Mammary microvascular endothelial cell (primary cell): ENCODE results near the gene NEU4. TPM values are rescaled to one million over a fixed set of nuclear protein-coding genes. Genes with fewer than 3 reads are reported as not detected.

Experiments used
- total RNA-seq: library from RNA; depleted of rRNA; stranded (reverse); fragments of >200 nt; gene quantifications from 2 replicates; pipeline ENCODE4 v1.2.3, GENCODE V29; 2015

NEU4 gene, protein sequence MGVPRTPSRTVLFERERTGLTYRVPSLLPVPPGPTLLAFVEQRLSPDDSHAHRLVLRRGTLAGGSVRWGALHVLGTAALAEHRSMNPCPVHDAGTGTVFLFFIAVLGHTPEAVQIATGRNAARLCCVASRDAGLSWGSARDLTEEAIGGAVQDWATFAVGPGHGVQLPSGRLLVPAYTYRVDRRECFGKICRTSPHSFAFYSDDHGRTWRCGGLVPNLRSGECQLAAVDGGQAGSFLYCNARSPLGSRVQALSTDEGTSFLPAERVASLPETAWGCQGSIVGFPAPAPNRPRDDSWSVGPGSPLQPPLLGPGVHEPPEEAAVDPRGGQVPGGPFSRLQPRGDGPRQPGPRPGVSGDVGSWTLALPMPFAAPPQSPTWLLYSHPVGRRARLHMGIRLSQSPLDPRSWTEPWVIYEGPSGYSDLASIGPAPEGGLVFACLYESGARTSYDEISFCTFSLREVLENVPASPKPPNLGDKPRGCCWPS
- not detected in 2 replicates for total RNA-seq

GRCh38 chr2:241808721-241809382 is at the start of gene NEU4:
Gene NEU4, plus strand, starts transcription at chr2:241809193. Its CDS starts 5,292 bp downstream, at chr2:241814485.

GRCh38 chr2:241776336-241777169 is 32.4 kb upstream of the NEU4 start, which contains the start of gene GAL3ST2:
Gene GAL3ST2, plus strand, starts transcription at chr2:241776822. Its CDS starts 134 bp downstream, at chr2:241776956.

DNA sequence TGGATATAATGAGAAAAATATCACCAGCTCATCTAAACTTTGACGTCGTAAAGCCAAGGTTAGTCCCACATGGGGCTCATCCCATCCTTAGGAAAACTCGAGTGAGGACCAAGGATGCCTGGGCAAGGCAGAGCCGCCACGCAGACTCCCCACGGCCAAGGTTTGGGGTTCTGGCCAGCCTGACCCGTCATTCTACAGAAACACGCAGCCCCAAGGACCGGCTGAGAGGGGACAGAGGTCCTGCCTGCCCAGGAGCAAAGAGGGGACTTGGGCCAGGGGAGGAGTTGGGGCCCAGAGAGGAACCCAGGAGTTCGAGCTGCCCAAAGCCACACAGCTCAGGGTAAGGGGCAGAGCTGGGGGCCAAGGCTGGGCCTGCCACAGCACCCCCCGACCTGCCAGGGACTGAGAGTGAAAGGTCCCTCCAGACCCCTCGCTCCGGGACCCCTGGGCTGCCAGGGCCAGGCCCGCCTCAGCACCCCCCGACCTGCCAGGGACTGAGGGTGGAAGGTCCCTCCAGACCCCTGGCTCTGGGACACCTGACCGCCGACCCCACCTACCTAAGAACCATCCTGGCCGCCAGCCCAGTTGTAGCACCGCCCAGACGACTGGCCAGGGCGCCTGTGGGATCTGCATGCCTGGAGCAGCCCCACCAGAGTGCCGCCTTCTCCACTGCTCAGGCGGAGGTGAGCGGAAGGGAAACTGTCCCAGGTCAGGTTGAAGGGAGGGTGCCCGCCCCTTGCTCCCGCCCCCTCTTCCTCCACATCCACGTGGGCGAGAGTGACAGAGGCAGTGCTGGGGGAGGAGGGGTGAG is 49.4 kb downstream of the NEU4 start, which contains the start of gene PDCD1:
TSS of gene PDCD1 (minus strand) at position 689 of the 811 bp plus-strand sequence. CDS start at position 633, 56 bp downstream.

Other genes with a start within 250 kb of the NEU4 start
- 55.7 and 56.1 TPM in 2 replicates for gene THAP4, start 172.0 kb upstream of the NEU4 start, total RNA-seq
- gene ATG4B, start 171.5 kb upstream of the NEU4 start, total RNA-seq: 58.3 and 61.6 TPM in 2 replicates
- 116 and 134 TPM in 2 replicates for gene DTYMK, start 122.4 kb upstream of the NEU4 start, total RNA-seq
- 15.9 and 22.1 TPM in 2 replicates for gene ING5, start 107.2 kb upstream of the NEU4 start, total RNA-seq
- 7.5 and 10.5 TPM in 2 replicates for gene D2HGDH, start 74.6 kb upstream of the NEU4 start, total RNA-seq
- gene GAL3ST2, start 32.4 kb upstream of the NEU4 start, total RNA-seq: not detected in 2 replicates
- gene PDCD1, start 49.7 kb downstream of the NEU4 start, total RNA-seq: not detected in 2 replicates
- not detected in 2 replicates for gene RTP5, start 60.5 kb downstream of the NEU4 start, total RNA-seq